GM23338 (cell line): ENCODE measurements around the gene COQ6. TPM values are rescaled to one million over a fixed set of nuclear protein-coding genes. Genes with fewer than 3 reads are reported as not detected.

Source experiments
- CREB1 ChIP-seq: fragments of 250-450 bp; sonication (Bioruptor Pico); IDR thresholded peaks from 2 replicates; pipeline ENCODE4 v1.5.0; 2020; ENCODE audit warnings: low read depth, mild to moderate bottlenecking, moderate library complexity
- EZH2phosphoT487 ChIP-seq: fragments of 200-600 bp; sonication (generic); IDR thresholded peaks from one replicate; pipeline ENCODE4 v1.8.1; 2018; ENCODE audit warnings: antibody characterized with exemption; ENCODE audit not compliant: unreplicated experiment
- JUNB ChIP-seq: IDR thresholded peaks from one replicate; pipeline ENCODE4 v1.6.1; 2016; ENCODE audit warnings: antibody characterized with exemption; ENCODE audit not compliant: unreplicated experiment
- POLR2AphosphoS5 ChIP-seq: IDR thresholded peaks from 2 replicates; pipeline ENCODE4 v1.6.1; 2016; ENCODE audit warnings: antibody characterized with exemption, low read depth
- REST ChIP-seq: IDR thresholded peaks from one replicate; pipeline ENCODE4 v1.6.1; 2018; ENCODE audit warnings: antibody characterized with exemption; ENCODE audit not compliant: unreplicated experiment
- STAT1 ChIP-seq: IDR thresholded peaks from one replicate; pipeline ENCODE4 v1.6.1; 2016; ENCODE audit warnings: antibody characterized with exemption; ENCODE audit not compliant: unreplicated experiment
- ZNF114 ChIP-seq: fragments of 250-450 bp; sonication (Bioruptor Pico); IDR thresholded peaks from 2 replicates; pipeline ENCODE4 v1.5.0; 2020; ENCODE audit warnings: mild to moderate bottlenecking, moderate library complexity
- ZNF331 ChIP-seq: fragments of 250-450 bp; sonication (Bioruptor Pico); IDR thresholded peaks from 2 replicates; pipeline ENCODE4 v1.5.0; 2020; ENCODE audit warnings: low read depth, mild to moderate bottlenecking, moderate library complexity
- ZNF462 ChIP-seq: fragments of 250-450 bp; sonication (Bioruptor Pico); IDR thresholded peaks from 2 replicates; pipeline ENCODE4 v1.5.0; 2020; ENCODE audit warnings: mild to moderate bottlenecking, moderate library complexity
- polyA plus RNA-seq: library from polyadenylated mRNA; unstranded; fragments of >200 nt; fragmentation: Nextera tagmentation; extraction: Ambion mirVana; gene quantifications from 2 replicates; pipeline ENCODE4 v1.2.1, GENCODE V29; 2016
- total RNA-seq: library from RNA; depleted of rRNA; stranded (reverse); fragments of >200 nt; shearing (Covaris generic); gene quantifications from 2 replicates; pipeline ENCODE4 v1.2.3, GENCODE V29; 2014

The COQ6 gene
- total and polyA plus RNA-seq, 2 experiments from 2014 or later: 6.8 to 13.8 TPM

GRCh38 chr14:73945159-73945670, 4.9 kb upstream of the COQ6 start (continued):
- TF ChIP-seq ZNF462 (CRISPR knock-in tag) (no peak), POLR2AphosphoS5 (no peak), ZNF331 (CRISPR knock-in tag) (no peak), STAT1 (no peak), EZH2phosphoT487 (no peak), JUNB (no peak), ZNF114 (CRISPR knock-in tag) (no peak), CREB1 (no peak), REST (no peak)
